ENCODE measurements around the gene GSDME. TPM values are rescaled to one million over a fixed set of nuclear protein-coding genes. Genes with fewer than 3 reads are reported as not detected.

The GSDME gene
- total RNA-seq, 1 experiment from 2014 or later, result 5.5 TPM

GRCh38 chr7:24738577-24738976, 18.7 kb downstream of the GSDME start:
- Mint-ChIP-seq H3K36me3 (ENCODE audit: insufficient read depth in 1 of 3, low read depth in 3 of 3) (peaks cover 0 to 21% (median 3%) of the 10 kb centered on the region in 3 experiments; a peak in 4 of 7 replicates), H3K27ac (no peak overlapping the region), H3K27me3 (ENCODE audit: low read depth) (no peaks in the 10 kb centered on the region; the same call in 1 of the 2 replicates), H3K4me3 (no peak overlapping the region), H3K9me3 (peaks cover 24 to 32% of the 10 kb centered on the region in 2 experiments), H3K4me1 (peaks cover 0 to 7% of the 10 kb centered on the region in 2 experiments; a peak in 2 of 4 replicates)
- no peaks in the 10 kb centered on the region for H4K20me1 ChIP-seq (ENCODE audit: control insufficient read depth, insufficient read depth, insufficient read length)
- H3K4me1 ChIP-seq (ENCODE audit: insufficient read depth, low read length), result no peaks in the 10 kb centered on the region
- no peak overlapping the region for H3K23ac ChIP-seq (ENCODE audit: insufficient read length, low read depth, low read length)
- H3K56ac ChIP-seq (ENCODE audit: insufficient read length, low read depth, low read length), result no peak overlapping the region
- no peaks in the 10 kb centered on the region for H3K79me2 ChIP-seq (ENCODE audit: insufficient read depth, low read length)
- H3T11ph ChIP-seq (ENCODE audit: low read length), result no peak overlapping the region
- H3K18ac ChIP-seq (ENCODE audit: insufficient read length, low read depth, low read length), result no peak overlapping the region
- H2BK20ac ChIP-seq (ENCODE audit: low read depth, low read length, poor library complexity, severe bottlenecking), result no peak overlapping the region
- no peak overlapping the region for H2BK120ac ChIP-seq (ENCODE audit: low read depth, low read length, poor library complexity, severe bottlenecking)
- no peaks in the 10 kb centered on the region for H3K9me3 ChIP-seq (ENCODE audit: control insufficient read depth, low read depth, low read length)
- no peak overlapping the region for H4K91ac ChIP-seq (ENCODE audit: insufficient read length, low read depth, low read length)
- no CpG with 5 or more reads among the region's 1 CpG for WGBS (ENCODE audit: extremely low coverage, insufficient read length, low lambda C conversion rate)
- H4K5ac ChIP-seq (ENCODE audit: insufficient read length, low read depth, low read length), result no peak overlapping the region
- no peak overlapping the region for H2AK5ac ChIP-seq (ENCODE audit: insufficient read length, low read length)
- H3K79me1 ChIP-seq (ENCODE audit: insufficient read depth, low read depth, low read length, poor library complexity, severe bottlenecking), result no peaks in the 10 kb centered on the region
- H2AFZ ChIP-seq (ENCODE audit: low read length), result no peak overlapping the region
- no peak overlapping the region for H3K14ac ChIP-seq (ENCODE audit: insufficient read depth, low read length)
- H3K9ac ChIP-seq (ENCODE audit: extremely low read depth, insufficient read length, low read length), result no peak overlapping the region
- H4K8ac ChIP-seq (replicated peaks; ENCODE audit: insufficient read length, low read depth, low read length), result no peak overlapping the region
- no peak overlapping the region for H3K4me2 ChIP-seq (ENCODE audit: insufficient read depth, insufficient read length, low read length)
- DNase-seq, result no peak
- no peaks in the 10 kb centered on the region for H3K27me3 ChIP-seq (ENCODE audit: insufficient read depth, low read length)
- H2BK15ac ChIP-seq (ENCODE audit: low read depth, low read length), result no peak overlapping the region
- no peak overlapping the region for H3K4ac ChIP-seq (ENCODE audit: low read depth, low read length)
- no peaks in the 10 kb centered on the region for H3K23me2 ChIP-seq (ENCODE audit: insufficient read length, low read depth, low read length, poor library complexity, severe bottlenecking)
- no peak overlapping the region for H2BK12ac ChIP-seq (ENCODE audit: insufficient read length, low read depth, low read length)
- H3K27ac ChIP-seq (ENCODE audit: insufficient read length, low read depth, low read length), result no peak overlapping the region
- TF ChIP-seq CTCF (conservative IDR thresholded peaks at IDR 0.05), result no peak
- H2BK5ac ChIP-seq (ENCODE audit: insufficient read length, low read length), result no peak overlapping the region

Data from H9 (cell line).